SHP77 (cell line): ENCODE results near the gene NCEH1.

ENCODE experiments used
- DNase-seq, 2 experiments: peaks; one replicate each; lab custom pipeline; 2025; lab: John Stamatoyannopoulos, UW

The NCEH1 gene

GRCh38 chr3:172580680-172581401 lies 130.0 kb downstream of the NCEH1 start:
- no peak for DNase-seq
